HUDEP-2 (cell line): ENCODE data around the gene DHX40.
A peak's percentile ranks its signal among the peaks of the same experiment; 100 is the strongest.
"Not testable (repeated sequence)": the region's sequence is repeated elsewhere in the genome, so short reads cannot be mapped to it uniquely, and the experiment has no call there.

Experiments used
- DNase-seq, 76 experiments: peaks; one replicate each; lab custom pipeline; 2025; ENCODE audit not compliant: unreplicated experiment in 76 of 76; lab: John Stamatoyannopoulos, UW

Gene DHX40, protein sequence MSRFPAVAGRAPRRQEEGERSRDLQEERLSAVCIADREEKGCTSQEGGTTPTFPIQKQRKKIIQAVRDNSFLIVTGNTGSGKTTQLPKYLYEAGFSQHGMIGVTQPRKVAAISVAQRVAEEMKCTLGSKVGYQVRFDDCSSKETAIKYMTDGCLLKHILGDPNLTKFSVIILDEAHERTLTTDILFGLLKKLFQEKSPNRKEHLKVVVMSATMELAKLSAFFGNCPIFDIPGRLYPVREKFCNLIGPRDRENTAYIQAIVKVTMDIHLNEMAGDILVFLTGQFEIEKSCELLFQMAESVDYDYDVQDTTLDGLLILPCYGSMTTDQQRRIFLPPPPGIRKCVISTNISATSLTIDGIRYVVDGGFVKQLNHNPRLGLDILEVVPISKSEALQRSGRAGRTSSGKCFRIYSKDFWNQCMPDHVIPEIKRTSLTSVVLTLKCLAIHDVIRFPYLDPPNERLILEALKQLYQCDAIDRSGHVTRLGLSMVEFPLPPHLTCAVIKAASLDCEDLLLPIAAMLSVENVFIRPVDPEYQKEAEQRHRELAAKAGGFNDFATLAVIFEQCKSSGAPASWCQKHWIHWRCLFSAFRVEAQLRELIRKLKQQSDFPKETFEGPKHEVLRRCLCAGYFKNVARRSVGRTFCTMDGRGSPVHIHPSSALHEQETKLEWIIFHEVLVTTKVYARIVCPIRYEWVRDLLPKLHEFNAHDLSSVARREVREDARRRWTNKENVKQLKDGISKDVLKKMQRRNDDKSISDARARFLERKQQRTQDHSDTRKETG

DNA sequence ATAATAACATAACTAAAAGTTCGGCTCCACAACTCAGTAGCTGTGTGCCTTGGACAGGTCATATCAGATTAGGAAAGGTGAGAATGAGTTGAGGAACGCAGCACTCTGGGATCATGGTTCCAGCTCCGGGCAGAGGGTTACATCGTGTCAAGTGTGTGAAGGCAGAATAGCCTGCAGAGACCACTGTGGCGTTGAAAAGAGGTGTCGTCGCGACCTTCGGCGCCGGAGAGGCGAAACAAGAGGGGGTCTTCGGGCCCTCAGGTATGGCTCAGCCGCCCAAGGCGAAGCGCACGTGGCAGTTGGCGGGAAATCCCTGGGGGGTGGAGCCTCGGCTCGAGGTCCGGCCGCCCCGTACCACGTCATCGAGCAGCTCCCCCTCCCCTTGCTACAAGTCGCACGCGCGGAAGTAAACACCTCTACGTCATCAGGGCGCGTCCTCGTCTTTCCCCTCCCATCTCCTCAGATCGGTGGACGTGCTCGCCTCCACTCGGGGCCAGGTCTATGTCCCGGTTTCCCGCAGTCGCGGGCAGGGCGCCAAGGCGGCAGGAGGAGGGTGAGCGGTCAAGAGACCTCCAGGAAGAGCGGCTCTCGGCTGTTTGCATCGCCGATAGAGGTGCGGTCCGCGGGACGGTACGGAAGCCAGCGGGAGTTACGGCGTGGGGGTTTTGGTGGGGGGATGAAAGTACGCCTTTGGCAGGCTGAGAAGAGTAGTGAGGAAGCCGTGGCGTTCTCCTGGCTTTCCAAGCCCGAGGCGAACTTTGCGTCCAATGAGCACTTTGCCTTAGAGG, at the start of gene DHX40:
Gene DHX40 (plus strand): TSS at position 440 of the 788 bp plus-strand sequence. CDS start 62 bp downstream, at position 502.
- DNase-seq, result peak in 74 of 76 experiments; percentile 46 to 97 (median 86)

DNA sequence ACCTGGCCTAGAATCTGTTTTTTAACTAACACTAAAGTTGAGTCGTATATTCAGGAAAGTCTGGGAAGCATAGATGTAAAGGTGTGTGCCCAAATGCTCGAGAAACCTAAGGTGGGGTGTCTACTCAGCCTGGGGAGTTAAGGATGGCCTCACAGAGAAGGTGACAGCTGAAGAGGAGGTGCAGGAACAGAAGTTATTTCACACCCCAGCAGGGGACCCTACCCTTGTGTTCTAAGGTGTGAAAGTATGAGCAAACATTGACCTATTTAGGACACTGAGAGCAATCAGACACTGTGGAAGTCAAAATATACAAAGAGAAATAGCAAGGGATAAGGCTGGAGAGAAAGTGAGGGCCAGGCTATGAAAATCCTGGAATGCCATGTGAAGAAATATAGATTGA, 49.0 kb upstream of the DHX40 start:
- no peak for DNase-seq

DNA sequence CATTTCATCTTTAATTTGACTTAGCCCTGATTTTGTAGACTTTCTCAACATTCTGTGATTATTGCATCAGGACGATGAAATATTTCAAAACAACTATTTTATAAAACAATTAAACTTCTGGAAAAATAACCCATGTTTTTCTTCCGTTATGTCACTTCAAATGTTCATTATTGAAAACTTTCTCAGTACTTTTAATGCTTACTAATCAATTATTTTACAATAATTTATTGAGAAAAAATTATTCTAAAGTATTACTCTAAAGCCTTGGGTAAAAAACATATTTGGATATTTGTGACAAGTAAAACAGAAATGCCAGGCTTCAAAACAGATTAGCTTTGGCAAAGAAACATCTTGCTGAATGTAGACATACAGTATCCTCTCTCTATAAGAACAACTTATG, 46.3 kb upstream of the DHX40 start:
- no peak for DNase-seq

DNA sequence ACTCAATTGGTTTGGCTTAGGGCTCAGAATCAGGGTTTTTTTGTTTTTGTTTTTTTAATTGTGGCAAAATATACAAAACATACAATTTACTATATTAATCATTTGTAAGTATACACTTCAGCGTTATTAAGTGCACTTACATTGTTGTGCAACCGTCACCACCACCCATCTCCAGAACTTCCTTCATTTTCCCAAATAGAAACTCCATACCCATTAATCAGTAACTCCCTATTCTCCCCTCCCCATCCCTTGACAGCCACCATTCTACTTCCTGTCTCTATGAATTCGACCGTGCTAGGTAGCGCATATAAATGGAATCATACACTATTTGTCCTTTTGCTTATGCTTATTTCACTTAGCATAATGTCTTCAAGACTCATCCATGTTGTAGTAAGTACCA, 45.2 kb upstream of the DHX40 start:
- no peak for DNase-seq

DNA sequence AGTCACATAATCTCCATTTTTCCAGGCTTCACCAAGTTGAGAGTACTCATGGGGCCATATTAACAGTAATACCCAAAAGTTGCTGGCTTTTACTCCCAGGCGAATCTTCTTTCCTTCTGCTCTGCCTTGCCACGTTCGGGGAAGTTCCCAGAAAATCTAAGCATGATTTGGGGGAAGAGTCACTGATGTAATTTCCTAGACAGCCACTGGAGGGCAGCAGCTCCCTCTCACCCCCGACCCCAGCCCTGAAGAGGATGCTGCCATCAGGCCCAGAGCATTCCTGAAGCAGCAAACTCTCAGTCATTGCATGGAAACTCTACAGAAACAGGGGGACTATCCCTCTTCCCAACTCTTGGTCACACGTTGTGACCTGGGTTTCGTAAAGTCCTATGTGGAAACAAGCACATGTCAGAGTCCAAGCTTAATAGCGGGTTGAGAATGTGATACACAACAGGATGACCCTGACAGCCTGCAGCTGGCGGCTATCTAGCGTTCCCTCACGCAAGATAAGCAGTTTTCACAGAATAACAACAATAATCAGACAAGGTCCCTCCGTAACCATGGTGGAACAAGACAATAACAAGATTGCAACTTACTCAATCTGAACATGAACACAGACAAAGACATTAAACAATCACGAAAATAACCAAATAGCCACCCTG, 43.8 kb upstream of the DHX40 start:
- peak in 51 of 76 experiments; percentile 3 to 71 (median 30) for DNase-seq

DNA sequence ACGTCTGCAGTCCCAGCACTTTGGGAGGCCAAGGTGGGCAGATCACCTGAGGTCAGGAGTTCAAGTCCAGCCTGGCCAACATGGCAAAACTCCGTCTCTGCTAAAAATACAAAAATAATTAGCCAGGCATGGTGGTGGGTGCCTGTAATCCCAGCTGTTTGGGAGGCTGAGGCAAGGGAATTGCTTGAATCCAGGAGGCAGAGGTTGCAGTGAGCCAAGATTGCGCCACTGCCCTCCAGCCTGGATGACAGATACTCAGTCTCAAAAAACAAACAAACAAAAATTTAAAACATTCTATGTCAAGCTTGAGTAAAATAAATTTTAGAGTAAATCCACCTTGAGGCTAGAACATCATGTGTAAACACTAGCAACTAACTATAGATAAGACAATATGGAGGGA, 40.5 kb upstream of the DHX40 start:
- not testable (repeated sequence) for DNase-seq

DNA sequence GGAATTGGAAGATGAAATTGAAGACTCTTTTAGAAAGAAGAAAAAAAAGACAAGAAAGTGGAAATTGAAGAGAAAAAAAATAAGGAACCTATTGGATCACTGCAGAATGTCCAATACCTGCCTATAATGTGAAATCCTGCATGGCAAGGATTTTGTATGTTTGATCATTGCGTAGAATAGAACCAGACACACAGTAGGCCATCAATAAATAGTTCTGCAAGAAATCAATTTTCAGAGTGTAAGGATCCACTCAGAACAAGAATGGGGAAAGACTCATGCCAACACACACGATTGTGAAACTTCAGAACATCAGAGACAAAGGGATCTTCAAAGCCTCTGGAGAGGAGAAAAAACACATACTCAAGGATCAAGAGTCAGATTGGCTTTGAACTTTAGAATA, 39.7 kb upstream of the DHX40 start:
- no peak for DNase-seq

DNA sequence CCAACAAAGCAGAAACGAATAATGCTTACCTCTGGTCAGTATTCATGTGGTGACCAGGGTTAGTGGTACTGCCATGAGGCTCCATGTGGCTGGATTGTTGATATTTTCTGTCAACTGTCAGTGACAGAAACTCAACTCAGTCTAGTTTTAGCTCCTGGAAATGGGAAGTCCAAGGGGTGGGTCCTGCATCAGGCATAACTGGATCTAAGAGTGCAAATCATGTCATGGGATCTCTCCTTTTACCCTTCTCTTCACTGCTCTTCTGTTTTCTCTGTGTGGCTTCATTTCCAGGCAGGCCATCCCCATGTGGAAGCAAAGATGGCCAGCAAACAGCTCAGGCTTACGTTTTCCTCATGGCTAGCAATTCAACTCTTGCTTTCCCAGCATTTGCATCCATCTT, 39.0 kb upstream of the DHX40 start:
- no peak for DNase-seq

DNA sequence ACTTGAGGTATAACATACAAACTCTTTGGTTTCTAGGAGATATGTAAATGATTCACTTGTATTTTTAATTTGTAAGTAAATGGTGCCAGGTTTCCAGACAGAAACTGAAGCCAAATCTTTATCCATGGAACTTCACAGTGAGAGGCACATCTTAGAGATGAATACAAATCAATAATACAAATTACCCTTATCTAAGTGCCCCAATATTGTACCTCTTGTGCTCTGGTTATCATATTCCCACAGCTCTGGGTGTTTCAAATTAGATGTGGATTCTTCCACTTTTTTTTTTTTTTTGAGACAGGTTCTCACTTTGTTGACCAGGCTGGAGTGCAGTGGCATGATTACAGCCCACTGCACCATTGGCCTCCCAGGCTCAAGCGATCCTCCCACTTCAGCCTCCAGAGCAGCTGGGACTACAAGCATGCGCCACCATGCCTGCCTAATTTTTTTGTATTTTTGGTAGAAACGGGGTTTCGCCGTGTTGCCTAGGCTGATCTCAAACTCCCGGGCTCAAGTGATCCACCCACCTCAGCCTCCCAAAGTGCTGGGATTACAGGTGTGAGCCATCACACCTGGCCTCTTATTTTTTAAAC, 38.0 kb upstream of the DHX40 start:
- no peak for DNase-seq

DNA sequence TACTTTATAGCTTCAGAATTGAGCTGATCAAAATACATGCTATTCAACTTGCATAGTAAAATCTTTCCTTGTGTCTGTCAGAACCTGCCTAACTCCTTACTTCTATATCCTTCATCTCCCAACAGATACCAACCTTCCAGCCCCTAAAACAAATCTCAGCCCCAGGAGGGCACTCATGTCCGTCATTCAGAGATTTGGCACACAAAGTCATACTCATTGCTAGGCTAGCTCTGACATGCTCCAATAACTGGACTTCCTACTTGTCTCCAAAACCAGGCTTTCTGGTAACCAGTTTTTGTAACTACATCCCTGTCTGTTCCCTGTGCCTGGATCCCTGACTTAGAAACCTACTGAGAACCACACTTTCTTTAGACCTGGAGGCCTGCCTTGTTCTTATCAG, 37.5 kb upstream of the DHX40 start:
- no peak for DNase-seq

DNA sequence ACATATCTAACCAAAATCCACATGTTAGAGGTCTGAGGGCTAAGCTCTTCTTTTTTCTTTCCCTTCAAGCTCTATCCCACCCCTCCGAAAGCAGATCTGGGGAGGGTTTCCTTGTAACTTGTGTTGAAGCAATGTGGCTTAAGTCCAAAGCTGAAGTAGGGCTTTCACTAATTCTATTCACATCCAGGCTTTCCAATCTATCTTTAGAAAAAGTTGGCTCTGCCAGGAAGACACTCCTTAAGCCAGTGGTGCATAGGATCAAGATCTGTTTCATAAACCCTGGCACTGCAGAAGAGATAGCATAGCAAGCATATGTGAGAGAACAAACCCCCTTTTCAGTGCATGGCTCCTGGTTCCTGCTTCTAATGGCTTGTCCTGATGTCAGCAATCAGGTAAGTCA, 34.9 kb upstream of the DHX40 start:
- no peak for DNase-seq

DNA sequence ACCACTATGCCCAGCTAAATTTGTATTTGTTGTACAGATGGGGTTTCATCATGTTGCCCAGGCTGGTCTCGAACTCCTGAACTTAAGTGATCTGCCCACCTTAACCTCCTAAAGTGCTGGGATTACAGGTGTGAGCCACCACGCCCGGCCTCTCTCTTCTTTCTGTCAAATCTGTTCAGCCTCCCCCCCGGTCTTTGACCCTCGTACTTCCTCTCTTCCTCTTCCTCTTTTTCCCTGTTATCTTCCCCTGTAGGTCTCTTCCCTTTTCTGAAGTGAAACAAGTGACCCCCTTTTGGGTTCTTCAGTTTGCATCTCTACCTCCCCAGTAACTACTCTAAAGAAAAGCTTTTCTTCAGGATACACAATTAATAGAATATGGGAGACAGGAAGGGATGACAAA, 31.7 kb upstream of the DHX40 start:
- no peak for DNase-seq

DNA sequence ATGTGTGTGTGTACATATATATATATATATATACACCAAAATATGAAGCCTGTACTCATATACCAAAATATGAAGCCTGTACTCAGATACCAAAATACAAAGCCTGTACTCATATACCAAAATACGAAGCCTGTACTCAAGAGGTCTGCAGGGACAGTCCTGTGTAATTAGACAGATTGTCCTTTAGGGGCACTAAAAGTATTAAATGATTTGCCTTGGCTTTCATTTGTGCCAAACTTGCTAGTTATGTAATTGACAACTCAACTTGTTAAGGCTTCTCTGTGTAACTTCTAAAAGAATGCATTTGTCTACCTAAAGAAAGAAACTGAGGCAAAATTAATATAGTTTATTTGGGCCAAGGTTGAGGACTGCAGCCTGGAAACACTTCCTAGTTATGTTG, 30.8 kb upstream of the DHX40 start:
- DNase-seq, result peak in 11 of 76 experiments; percentile 2 to 40 (median 12)

DNA sequence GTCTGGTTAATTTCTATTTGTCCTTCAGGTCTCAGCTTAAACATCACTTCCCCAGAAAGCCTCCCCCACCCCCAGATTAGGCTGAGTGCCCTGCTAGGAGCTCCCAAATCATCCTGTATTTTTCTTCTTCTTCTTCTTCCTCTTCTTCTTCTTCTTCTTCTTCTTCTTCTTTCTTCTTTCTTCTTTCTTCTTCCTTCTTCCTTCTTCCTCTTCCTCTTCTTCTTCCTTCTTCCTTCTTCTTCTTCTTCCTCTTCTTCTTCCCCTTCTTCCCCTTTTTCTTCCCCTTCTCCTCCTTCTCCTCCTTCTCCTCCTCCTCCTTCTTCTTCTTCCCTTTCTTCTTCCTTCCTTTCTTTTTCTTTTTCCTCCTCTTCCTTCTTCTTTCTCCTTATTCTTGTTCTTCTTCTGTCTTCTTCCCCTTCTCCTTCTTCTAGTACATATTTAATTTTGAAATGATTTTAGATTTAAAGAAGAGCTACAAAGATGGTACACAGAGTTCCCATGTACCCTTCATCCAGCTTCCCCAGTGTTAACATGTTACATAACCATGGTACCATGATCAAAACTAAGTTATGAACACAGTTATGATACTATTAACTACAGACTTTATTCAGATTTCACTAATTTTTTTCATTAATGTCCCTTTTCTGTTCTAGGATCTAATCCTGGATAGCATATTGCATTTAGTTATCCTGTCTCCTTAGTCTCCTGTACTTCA, 27.1 kb upstream of the DHX40 start:
- no peak for DNase-seq

DNA sequence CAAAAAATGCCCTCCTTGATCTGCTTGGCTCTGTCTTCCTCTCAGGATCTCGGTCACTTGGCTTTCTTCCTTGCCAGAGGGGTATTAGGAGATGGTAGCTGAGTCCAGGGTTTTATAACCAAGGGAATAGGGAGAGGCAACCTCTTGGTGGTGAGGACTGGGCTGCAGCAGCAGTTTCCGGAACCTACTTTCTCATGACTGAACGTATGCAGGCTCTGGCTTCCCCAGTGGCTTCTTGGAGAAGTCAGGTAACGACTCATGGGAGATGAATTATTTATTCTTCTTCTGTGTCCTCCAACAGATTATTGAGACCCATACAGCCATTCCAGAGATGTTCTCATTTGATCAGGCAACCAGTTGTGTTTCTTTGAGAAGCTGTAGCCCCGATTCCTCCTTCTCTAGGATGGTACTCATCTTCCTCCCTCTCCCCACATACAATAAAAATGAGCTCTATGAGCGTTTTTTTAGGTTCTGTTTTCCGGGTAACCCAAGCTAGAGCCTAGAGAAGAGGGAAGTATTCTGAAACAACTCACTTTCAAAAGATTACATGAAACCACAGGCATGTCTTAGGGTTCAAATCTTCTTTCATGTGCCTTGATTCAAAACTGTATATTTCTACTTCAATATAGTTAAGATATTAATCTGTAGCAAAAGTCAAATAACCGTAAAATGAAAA, 22.3 kb upstream of the DHX40 start:
- DNase-seq, result no peak

DNA sequence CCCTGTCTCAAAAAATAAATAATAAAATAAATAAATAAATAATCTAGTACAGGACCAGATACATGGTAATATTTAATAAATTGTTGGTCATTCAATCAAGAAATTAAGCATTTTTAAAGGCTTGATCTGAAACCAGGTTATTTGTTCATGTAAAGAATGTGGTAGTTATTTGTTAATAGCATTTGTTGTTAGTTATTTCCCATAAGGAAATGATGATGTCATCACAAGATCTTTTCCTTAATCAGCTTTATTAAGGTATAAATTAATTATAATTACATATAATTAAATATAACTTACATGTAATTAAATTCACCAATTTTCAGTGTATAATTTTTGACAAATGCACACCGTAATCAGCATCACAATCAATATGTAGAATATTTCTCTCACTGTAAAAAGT, 19.5 kb upstream of the DHX40 start:
- no peak for DNase-seq

DNA sequence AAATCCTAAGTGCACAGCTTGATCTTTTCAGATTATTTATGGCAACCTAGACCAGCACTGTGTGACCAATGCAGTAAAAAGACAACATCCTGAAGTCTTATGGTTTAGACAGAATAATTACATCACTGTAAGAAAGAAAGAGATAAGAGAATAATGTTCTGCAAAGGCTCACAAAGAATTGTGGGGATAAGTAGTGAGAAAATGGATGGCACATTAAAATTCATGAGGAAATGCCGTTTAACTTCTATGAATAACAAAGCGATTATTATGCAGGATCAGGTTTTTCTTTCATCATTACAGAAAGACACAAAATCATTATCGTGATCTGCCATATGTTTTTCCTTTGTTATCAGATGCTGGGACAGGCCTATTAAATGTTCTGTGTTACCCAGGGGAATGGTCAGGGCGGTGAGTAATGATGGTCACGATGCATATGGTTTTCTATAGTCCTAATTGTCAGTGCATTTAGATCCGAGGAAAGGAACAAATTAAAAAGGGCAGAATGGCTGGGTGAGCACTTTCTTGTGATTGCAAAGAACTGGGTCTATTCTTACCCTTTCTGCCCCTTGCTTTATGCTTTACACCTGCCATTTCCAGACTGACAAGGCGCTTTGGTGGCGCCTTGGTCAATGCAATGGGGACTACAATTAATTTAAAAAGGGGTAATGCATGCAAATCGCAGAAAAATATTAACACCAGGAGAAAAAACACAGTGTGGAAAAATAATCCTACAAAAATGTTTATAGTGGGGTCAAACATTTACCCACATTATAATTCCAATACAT, 18.1 kb upstream of the DHX40 start:
- DNase-seq, result peak in 34 of 76 experiments; percentile 6 to 74 (median 35)

DNA sequence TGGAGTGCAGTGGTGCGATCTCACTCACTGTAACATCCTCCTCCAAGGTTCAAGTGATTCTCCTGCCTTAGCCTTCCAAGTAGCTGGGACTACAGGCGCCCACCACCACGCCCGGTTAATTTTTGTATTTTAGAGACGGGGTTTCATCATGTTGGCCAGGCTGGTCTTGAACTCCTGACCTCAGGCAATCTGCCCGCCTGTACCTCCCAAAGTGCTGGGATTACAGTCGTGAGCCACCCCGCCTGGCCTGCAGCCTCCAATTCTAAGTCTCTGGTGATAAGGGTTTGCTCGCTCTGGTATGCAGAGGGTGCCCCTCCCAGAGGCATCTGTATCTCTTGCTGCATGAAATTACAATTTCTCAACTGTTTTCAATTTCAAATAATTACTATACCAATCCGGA, 16.4 kb upstream of the DHX40 start:
- peak in 64 of 76 experiments; percentile 6 to 67 (median 36) for DNase-seq
